GM12878 (cell line): ENCODE data around the gene HAAO. TPM values are rescaled to one million over a fixed set of nuclear protein-coding genes. Genes with fewer than 3 reads are reported as not detected.
A peak's percentile ranks its signal among the peaks of the same experiment; 100 is the strongest.

Source experiments
- ATAC-seq: fragments of 200-7000 bp; cut with Tn5 transposase; 3 replicates; pipeline ENCODE4 v1.9.1; 2020; ENCODE audit warnings: mild to moderate bottlenecking, moderate library complexity
- Bru-seq: library from RNA; stranded (reverse); fragments of 400-500 nt; gene quantifications from one replicate; lab custom pipeline; 2021; lab: Mats Ljungman, UMichigan
- BruChase-seq, 2 experiments: library from RNA; stranded (reverse); fragments of 400-500 nt; gene quantifications; one replicate each; lab custom pipeline; 2021; lab: Mats Ljungman, UMichigan
- BruUV-seq: library from RNA; stranded (reverse); fragments of 400-500 nt; replicated peaks from 2 replicates; lab custom pipeline; 2021; lab: Mats Ljungman, UMichigan
- CTCF ChIA-PET: fragments of 300-600 bp; sonication (Branson Sonifier 250); formaldehyde crosslinking; extraction: SDS; loops from one replicate; lab custom pipeline; 2021; ENCODE audit warnings: inconsistent platforms; lab: Yijun Ruan, JAX
- POLR2A ChIA-PET: fragments of 350-600 bp; formaldehyde crosslinking; extraction: SDS; loops from one replicate; lab custom pipeline; 2021; ENCODE audit warnings: inconsistent platforms; lab: Charles Lee
- RAD21 ChIA-PET: fragments of 300-600 bp; sonication (Branson Sonifier 250); formaldehyde crosslinking; loops from one replicate; lab custom pipeline; 2023; ENCODE audit warnings: antibody characterized with exemption; ENCODE audit not compliant: unreplicated experiment; lab: Charles Lee
- SMC1A ChIA-PET: fragments of 300-600 bp; sonication (Branson Sonifier 250); formaldehyde crosslinking; loops from one replicate; lab custom pipeline; 2023; ENCODE audit not compliant: unreplicated experiment, uncharacterized antibody; lab: Charles Lee
- DNase-seq: peaks from one replicate; pipeline ENCODE4 v3.0.0-alpha.2; 2011; ENCODE audit warnings: low read depth, low spot score
- FAIRE-seq: peaks from 3 replicates; lab custom pipeline; 2011; peaks lifted over from hg19 to GRCh38; lab: Jason Lieb, UNC
- H2AFZ ChIP-seq: 2 replicates; pipeline ENCODE4 v1.6.0; 2011; ENCODE audit warnings: low read depth, low read length, control low read depth; ENCODE audit not compliant: control insufficient read depth
- H3K27ac ChIP-seq: 2 replicates; pipeline ENCODE4 v1.5.1; 2011; ENCODE audit warnings: control low read depth; ENCODE audit not compliant: control insufficient read depth, insufficient read depth
- H3K27me3 ChIP-seq, 2 experiments: replicated peaks in 1 of 2; 2 replicates each; pipeline versions ENCODE4 v1.6.0 to v1.6.1; 2011; ENCODE audit warnings: low read length in 1 of 2; ENCODE audit not compliant: control insufficient read depth in 2 of 2, insufficient read depth in 2 of 2
- H3K36me3 ChIP-seq, 2 experiments: 2 replicates each; pipeline ENCODE4 v1.5.1; 2011; ENCODE audit warnings: low read length in 1 of 2; ENCODE audit not compliant: control insufficient read depth in 2 of 2, insufficient read depth in 2 of 2
- H3K4me1 ChIP-seq: 2 replicates; pipeline ENCODE4 v1.6.1; 2011; ENCODE audit warnings: mild to moderate bottlenecking, low read length, moderate library complexity, mixed read lengths; ENCODE audit not compliant: control insufficient read depth, insufficient read depth
- H3K4me2 ChIP-seq: 2 replicates; pipeline ENCODE4 v1.6.0; 2011; ENCODE audit warnings: control low read depth; ENCODE audit not compliant: control insufficient read depth, insufficient read depth
- H3K4me3 ChIP-seq: fragments of 200-600 bp; sonication (generic); 2 replicates; pipeline ENCODE4 v1.5.1; 2016
- H3K79me2 ChIP-seq: 2 replicates; pipeline ENCODE4 v1.6.0; 2011; ENCODE audit warnings: low read length; ENCODE audit not compliant: control insufficient read depth, insufficient read depth
- H3K9ac ChIP-seq: 2 replicates; pipeline ENCODE4 v1.8.0; 2011; ENCODE audit warnings: low read length, control low read depth, mixed read lengths; ENCODE audit not compliant: control insufficient read depth, insufficient read depth
- H3K9me3 ChIP-seq: replicated peaks from 3 replicates; pipeline ENCODE4 v1.5.1; 2011; ENCODE audit warnings: mild to moderate bottlenecking, low read length; ENCODE audit not compliant: control insufficient read depth, insufficient read depth
- H4K20me1 ChIP-seq: 2 replicates; pipeline ENCODE4 v1.6.0; 2011; ENCODE audit not compliant: control insufficient read depth, insufficient read depth
- BACH1 ChIP-seq: fragments of 450-650 bp; IDR thresholded peaks from 2 replicates; pipeline ENCODE4 v1.6.1; 2017; ENCODE audit warnings: mild to moderate bottlenecking, borderline replicate concordance
- BHLHE40 ChIP-seq, 2 experiments: fragments of 450-650 bp in 1 of 2; IDR thresholded peaks; 2 replicates each; pipeline ENCODE4 v1.6.1; 2011 to 2017; ENCODE audit warnings: low read depth in 2 of 2, borderline replicate concordance in 1 of 2, improper control_type of control experiment in 1 of 2, low read length in 1 of 2, mild to moderate bottlenecking in 1 of 2
- EGR1 ChIP-seq, 2 experiments: IDR thresholded peaks; 1 replicate in 1 of 2; 2 replicates in 1 of 2; pipeline ENCODE4 v1.6.1; 2011 to 2012; ENCODE audit warnings: low read depth in 2 of 2, low read length in 2 of 2, borderline replicate concordance in 1 of 2, mild to moderate bottlenecking in 1 of 2, moderate library complexity in 1 of 2
- IKZF2 ChIP-seq, 2 experiments: fragments of 450-650 bp; IDR thresholded peaks; 2 replicates each; pipeline ENCODE4 v1.6.1; 2017; ENCODE audit warnings: mild to moderate bottlenecking in 2 of 2, moderate library complexity in 2 of 2
- MEF2B ChIP-seq: fragments of 450-650 bp; IDR thresholded peaks from 2 replicates; pipeline ENCODE4 v1.6.1; 2018; ENCODE audit warnings: mild to moderate bottlenecking, moderate library complexity; ENCODE audit not compliant: partially characterized antibody, poor library complexity, severe bottlenecking
- NR2C1 ChIP-seq: fragments of 450-650 bp; IDR thresholded peaks from 2 replicates; pipeline ENCODE4 v1.6.1; 2017; ENCODE audit warnings: antibody characterized with exemption, mild to moderate bottlenecking, moderate library complexity
- POLR2A ChIP-seq: IDR thresholded peaks from 2 replicates; pipeline ENCODE4 v1.6.1; 2011; ENCODE audit warnings: low read depth, mild to moderate bottlenecking, low read length
- RUNX3 ChIP-seq: IDR thresholded peaks from 2 replicates; pipeline ENCODE4 v1.6.1; 2012; ENCODE audit warnings: low read length, inconsistent platforms
- TARDBP ChIP-seq: IDR thresholded peaks from 2 replicates; pipeline ENCODE4 v1.6.1; 2016; ENCODE audit warnings: borderline replicate concordance
- USF1 ChIP-seq: IDR thresholded peaks from 2 replicates; pipeline ENCODE4 v1.6.1; 2011; ENCODE audit warnings: borderline replicate concordance, low read depth, mild to moderate bottlenecking, moderate library complexity, mixed read lengths, low read length; ENCODE audit not compliant: insufficient read depth; ENCODE audit errors: extremely low read length
- ZNF24 ChIP-seq: fragments of 450-650 bp; IDR thresholded peaks from 2 replicates; pipeline ENCODE4 v1.6.1; 2017; ENCODE audit warnings: antibody characterized with exemption, mild to moderate bottlenecking
- ZNF687 ChIP-seq: fragments of 450-650 bp; IDR thresholded peaks from 2 replicates; pipeline ENCODE4 v1.6.1; 2017; ENCODE audit warnings: mild to moderate bottlenecking, moderate library complexity
- WGBS: methylation state at CpG from one replicate; pipeline ENCODE4 v1.1.6; 2016; ENCODE audit warnings: low lambda C conversion rate; ENCODE audit not compliant: insufficient replicate concordance, insufficient coverage; ENCODE audit errors: missing lambda C conversion rate; 5-methylcytosine and 5-hydroxymethylcytosine counted together
- in situ Hi-C: fragments of 300-500 bp; cut with MboI; formaldehyde crosslinking; loops from 9 replicates; pipeline ENCODE4 v1.14.3; 2018; ENCODE audit warnings: mixed read lengths
- intact Hi-C: fragments of 100-400 bp; cut with micrococcal nuclease; formaldehyde crosslinking; loops from one replicate; pipeline ENCODE4 v1.14.2; 2022; ENCODE audit not compliant: unreplicated experiment
- long read RNA-seq, 2 experiments: library from polyadenylated mRNA; unstranded; transcript quantifications; one replicate each; pipeline ENCODE4 v2.0.0, GENCODE V29; 2019 to 2020
- polyA minus RNA-seq, 3 experiments: library from RNA; depleted of rRNA, polyadenylated mRNA; stranded (reverse); fragments of >200 nt; gene quantifications; 2 replicates each; pipeline ENCODE4 v1.2.3, GENCODE V29; 2011
- polyA plus RNA-seq, 11 experiments: library from polyadenylated mRNA; depleted of rRNA in 4 of 11; unstranded in 6 of 11; stranded (reverse) in 5 of 11; fragments of >200 nt; fragmentation: Nextera tagmentation in 4 of 11; fragmentation: Illumina TruSeq in 1 of 11; extraction: Ambion mirVana in 4 of 11; extraction: Trizol in 1 of 11; gene quantifications; 1 replicate in 1 of 11; 2 replicates in 10 of 11; pipeline versions ENCODE4 v1.2.1 to v1.2.3, GENCODE V29; 2011 to 2016; ENCODE audit warnings: inconsistent platforms in 2 of 11, missing spikeins in 2 of 11, low read depth in 1 of 11
- total RNA-seq, 4 experiments: library from RNA; depleted of rRNA in 3 of 4; stranded (reverse); fragments of >200 nt in 3 of 4; fragmentation: Illumina TruSeq in 1 of 4; extraction: Trizol in 1 of 4; gene quantifications; 2 replicates each; pipeline versions ENCODE4 v1.2.1 to v1.2.3, GENCODE V29; 2013 to 2021

HAAO gene
- total RNA-seq (2013; cell fraction: nucleolus; rRNA removed), result 37.5 and 48.1 TPM in 2 replicates
- 25.7 and 25.9 TPM in 2 replicates for total RNA-seq (2014; rRNA removed)
- total RNA-seq (2014; rRNA removed; fragmentation: Illumina TruSeq; extraction: Trizol), result 21.5 and 21.6 TPM in 2 replicates
- 41.6 and 49.5 TPM in 2 replicates for total RNA-seq (2021)
- polyA plus RNA-seq (2011; ENCODE audit: low read depth), result 14.7 TPM
- polyA plus RNA-seq (2011; rRNA removed), result 17.0 and 29.2 TPM in 2 replicates
- 39.3 and 56.1 TPM in 2 replicates for polyA plus RNA-seq (2011; cell fraction: cytosol; rRNA removed)
- polyA plus RNA-seq (2011; cell fraction: nucleus; rRNA removed), result 72.4 and 75.6 TPM in 2 replicates
- polyA plus RNA-seq (2012), result 23.2 and 34.1 TPM in 2 replicates
- polyA plus RNA-seq (2014; fragmentation: Illumina TruSeq; extraction: Trizol), result 6.9 and 19.1 TPM in 2 replicates
- 1 to 10 TPM; 4.3 to 6.9 TPM for polyA plus RNA-seq (2014; fragmentation: Nextera tagmentation; extraction: Ambion mirVana)
- polyA plus RNA-seq (2014; rRNA removed), result 28.0 and 31.9 TPM in 2 replicates
- 10 to 100 TPM; 54.7 to 58.7 TPM for polyA plus RNA-seq (2016; fragmentation: Nextera tagmentation; extraction: Ambion mirVana)
- polyA minus RNA-seq (2011; rRNA and poly(A)+ RNA removed), result 17.6 and 31.9 TPM in 2 replicates
- 10.0 and 11.2 TPM in 2 replicates for polyA minus RNA-seq (2011; cell fraction: cytosol; rRNA and poly(A)+ RNA removed)
- polyA minus RNA-seq (2011; cell fraction: nucleus; rRNA and poly(A)+ RNA removed), result 16.3 and 33.4 TPM in 2 replicates
- percentile 62 among the genes with signal in this experiment for Bru-seq, nascent RNA
- BruChase-seq, experiment 1, labeled RNA remaining after a 6-hour chase, result percentile 60 among the genes with signal in this experiment
- percentile 60 among the genes with signal in this experiment for BruChase-seq, experiment 2, labeled RNA remaining after a 2-hour chase
- long read RNA-seq, experiment 1, transcript HAAO-201 (10 exons, 1,265 nt), result major isoform, 9 of 17 reads
- long read RNA-seq, experiment 1, partial matches to known transcripts, result 0 of 17 reads
- long read RNA-seq, experiment 1, other reads (novel, unspliced or antisense), result 8 of 17 reads
- long read RNA-seq, experiment 2, partial matches to known transcripts, result 0 of 7 reads
- long read RNA-seq, experiment 2, other reads (novel, unspliced or antisense), result 1 of 7 reads

- Histone ChIP-seq H3K79me2 (peaks cover 44% of the 10 kb centered on the region), H3K9me3 (no peaks in the 10 kb centered on the region), H3K4me2 (peak within 1 kb of the TSS; percentile 85), H3K27me3 (no peaks in the 10 kb centered on the region), H3K36me3 (no peaks in the 10 kb centered on the region; a peak in 1 of 4 replicates), H3K4me3 (peak within 1 kb of the TSS; percentile 82), H3K27ac (peak within 1 kb of the TSS; percentile 99), H3K9ac (peak within 1 kb of the TSS; percentile 95), H4K20me1 (no peaks in the 10 kb centered on the region), H3K4me1 (peaks cover 32% of the 10 kb centered on the region), H2AFZ (peak within 1 kb of the TSS; percentile 65)
- DNase-seq, result no peak
- intact Hi-C loops, result loop anchor here (2.0 to 10.0 kb wide), 4 partner anchors 38 to 428 kb away; partner anchors contain the start of genes COX7A2L and KCNG3
- ChIA-PET CTCF (interaction anchor here (0.5 to 5.7 kb wide), 9 partner anchors 18 to 220 kb away, joined by 3 to 69 read pairs (median 4); no protein-coding TSS in a partner anchor), SMC1A (interaction anchor here (1.3 to 5.8 kb wide), 3 partner anchors 18 to 70 kb away, joined by 7 to 60 read pairs (median 14); no protein-coding TSS in a partner anchor), POLR2A (interaction anchor here (0.7 to 4.4 kb wide), 10 partner anchors 8 to 216 kb away, joined by 3 to 30 read pairs (median 4); no protein-coding TSS in a partner anchor), RAD21 (interaction anchor here (0.9 to 5.8 kb wide), 8 partner anchors 18 to 155 kb away, joined by 3 to 96 read pairs (median 4); no protein-coding TSS in a partner anchor)
- no peak for FAIRE-seq
- in situ Hi-C loops, result no loop called here
- WGBS, result under 1% methylated on average over 74 of the region's 75 CpGs
- ATAC-seq, result peak; percentile 40
- no TSS peak for BruUV-seq
- TF ChIP-seq BHLHE40 (IDR thresholded peaks at IDR 0.05; ENCODE audit: borderline replicate concordance in 1 of 2, low read depth in 2 of 2, low read length in 1 of 2) (peak; percentile 18 to 71; a peak in 3 of 4 replicates), TARDBP (no peak), ZNF24 (peak; percentile 45; the same call in 1 of the 2 replicates), MEF2B (no peak), BACH1 (peak; percentile 57; the same call in 1 of the 2 replicates), EGR1 (IDR thresholded peaks at IDR 0.05; ENCODE audit: borderline replicate concordance in 1 of 2, low read depth in 2 of 2, low read length in 2 of 2) (no peak), ZNF687 (no peak; the same call in 1 of the 2 replicates), POLR2A (peak; percentile 69), IKZF2 (IDR thresholded peaks at IDR 0.05) (peak in 1 of 2 experiments; percentile 46; a peak in 2 of 4 replicates), NR2C1 (peak; percentile 53; the same call in 1 of the 2 replicates), RUNX3 (peak; percentile 5; the same call in 1 of the 2 replicates), USF1 (no peak)
Observed at GRCh38 chr2:42792583-42793333, at the start of gene HAAO. Gene HAAO (minus strand): TSS chr2:42792583. CDS start chr2:42792536, 47 bp downstream.
